Ovary (tissue), 3 donors: ENCODE measurements around the gene MBD4.

Experiments
- CTCF ChIP-seq, 3 donors: fragments of 450-650 bp in 2 of 3; fragments of 200-600 bp in 1 of 3; IDR thresholded peaks; one replicate each; pipeline versions ENCODE4 v1.5.1 to v1.8.0; 2016 to 2022; ENCODE audit warnings: antibody characterized with exemption in 3 of 3, mild to moderate bottlenecking in 1 of 3
- EP300 ChIP-seq: sonication (generic); formaldehyde crosslinking; IDR thresholded peaks from one replicate; pipeline ENCODE4 v1.6.1; 2017; ENCODE audit warnings: antibody characterized with exemption
- POLR2A ChIP-seq: fragments of 450-650 bp; IDR thresholded peaks from one replicate; pipeline ENCODE4 v1.6.1; 2017; ENCODE audit warnings: antibody characterized with exemption, mild to moderate bottlenecking, moderate library complexity
- donor health status: DM: no; HTN: no; CAD: no.

GRCh38 chr3:129476586-129476985 is 36.8 kb upstream of the MBD4 start:
- no peak for TF ChIP-seq CTCF (IDR thresholded peaks at IDR 0.05)
- TF ChIP-seq EP300: no peak
- no peak for TF ChIP-seq POLR2A
